Endothelial cell of umbilical vein (primary cell): ENCODE results near the gene ZMYM5.

Experiments
- CTCF ChIP-seq, 2 donors: IDR thresholded peaks; 1 replicate in 1 of 2; 2 replicates in 1 of 2; pipeline ENCODE4 v1.5.1; 2011; ENCODE audit warnings: low read length in 2 of 2, mild to moderate bottlenecking in 2 of 2, moderate library complexity in 2 of 2, control low read depth in 1 of 2, inconsistent platforms in 1 of 2, low read depth in 1 of 2; ENCODE audit not compliant: insufficient read depth in 1 of 2; ENCODE audit errors: extremely low read depth in 1 of 2
- EZH2 ChIP-seq: IDR thresholded peaks from 2 replicates; pipeline ENCODE4 v1.6.1; 2012; ENCODE audit warnings: borderline replicate concordance, low read depth, mild to moderate bottlenecking, moderate library complexity, low read length, inconsistent platforms; ENCODE audit not compliant: severe bottlenecking
- FOS ChIP-seq: IDR thresholded peaks from 2 replicates; pipeline ENCODE4 v1.6.1; 2011; ENCODE audit warnings: mild to moderate bottlenecking, low read length, moderate library complexity, borderline replicate concordance; ENCODE audit not compliant: insufficient read depth
- GATA2 ChIP-seq: IDR thresholded peaks from 2 replicates; pipeline ENCODE4 v1.7.0; 2011; ENCODE audit warnings: low read depth, mild to moderate bottlenecking, moderate library complexity, mixed read lengths, low read length; ENCODE audit not compliant: insufficient read length, insufficient read depth
- JUN ChIP-seq: IDR thresholded peaks from 2 replicates; pipeline ENCODE4 v1.6.1; 2011; ENCODE audit warnings: borderline replicate concordance, low read depth; ENCODE audit not compliant: insufficient read length, insufficient read depth
- MAX ChIP-seq: IDR thresholded peaks from 2 replicates; pipeline ENCODE4 v1.6.1; 2011; ENCODE audit not compliant: insufficient read depth, insufficient read length
- MYC ChIP-seq: IDR thresholded peaks from one replicate; pipeline ENCODE4 v1.6.1; 2011; ENCODE audit warnings: mild to moderate bottlenecking, low read depth, low read length
- POLR2A ChIP-seq: IDR thresholded peaks from 2 replicates; pipeline ENCODE4 v1.6.1; 2012; ENCODE audit warnings: low read depth, mild to moderate bottlenecking, control low read depth, low read length
- POLR2AphosphoS5 ChIP-seq: IDR thresholded peaks from 2 replicates; pipeline ENCODE4 v1.6.1; 2012; ENCODE audit warnings: low read depth, mild to moderate bottlenecking, control low read depth, low read length, moderate library complexity; ENCODE audit not compliant: insufficient read depth

DNA sequence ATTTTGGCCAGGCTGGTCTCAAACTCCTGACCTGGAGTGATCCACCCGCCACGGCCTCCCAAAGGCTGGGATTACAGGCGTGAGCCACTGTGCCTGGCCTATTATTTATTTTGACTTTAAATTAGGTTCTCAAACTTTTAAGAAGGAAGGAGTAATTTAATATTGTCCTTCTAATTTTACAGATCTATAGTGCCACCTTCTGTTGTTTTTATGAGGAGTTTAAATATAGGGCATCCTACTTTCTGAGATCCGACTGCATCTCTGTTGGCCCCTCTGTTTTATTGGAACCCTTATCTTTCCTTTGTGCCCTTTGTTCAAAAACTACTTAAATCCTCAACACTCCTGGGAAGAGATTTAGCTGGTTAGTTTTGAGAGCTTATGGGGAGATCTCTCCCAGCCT lies 25.4 kb upstream of the ZMYM5 start:
- TF ChIP-seq CTCF (IDR thresholded peaks at IDR 0.05; ENCODE audit: extremely low read depth in 1 of 2, insufficient read depth in 1 of 2, low read depth in 1 of 2, low read length in 2 of 2) (no peak), FOS (no peak), POLR2A (no peak), EZH2 (no peak), MAX (no peak), POLR2AphosphoS5 (no peak), GATA2 (no peak), JUN (no peak), MYC (no peak)
